ENCODE data around the gene TBC1D16. TPM values are rescaled to one million over a fixed set of nuclear protein-coding genes. Genes with fewer than 3 reads are reported as not detected.
"Not testable (repeated sequence)": the region's sequence is repeated elsewhere in the genome, so short reads cannot be mapped to it uniquely, and the experiment has no call there.

The TBC1D16 gene
- total RNA-seq, 1 donor from 2014 or later = 23.3 TPM

DNA sequence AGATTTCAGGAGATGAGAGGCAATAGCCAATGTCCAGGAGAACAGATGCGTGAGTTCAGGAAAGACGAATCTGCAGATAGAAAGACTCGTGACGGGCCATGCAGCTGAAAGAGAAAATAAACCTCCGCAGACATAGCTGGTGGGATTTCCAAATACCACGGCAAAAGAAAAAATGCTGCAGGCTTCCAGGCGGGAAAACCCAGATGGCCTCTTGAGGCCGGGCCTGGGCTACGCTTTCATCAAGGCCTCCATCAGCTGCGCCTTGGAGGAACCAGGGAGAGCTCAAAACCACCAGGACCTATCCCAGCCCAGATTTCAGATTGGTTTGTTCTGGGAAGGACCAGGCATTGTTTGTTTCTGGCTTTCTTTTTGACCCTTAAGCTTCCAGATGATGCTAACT, 17.4 kb upstream of the TBC1D16 start:
- DNase-seq = no peak

DNA sequence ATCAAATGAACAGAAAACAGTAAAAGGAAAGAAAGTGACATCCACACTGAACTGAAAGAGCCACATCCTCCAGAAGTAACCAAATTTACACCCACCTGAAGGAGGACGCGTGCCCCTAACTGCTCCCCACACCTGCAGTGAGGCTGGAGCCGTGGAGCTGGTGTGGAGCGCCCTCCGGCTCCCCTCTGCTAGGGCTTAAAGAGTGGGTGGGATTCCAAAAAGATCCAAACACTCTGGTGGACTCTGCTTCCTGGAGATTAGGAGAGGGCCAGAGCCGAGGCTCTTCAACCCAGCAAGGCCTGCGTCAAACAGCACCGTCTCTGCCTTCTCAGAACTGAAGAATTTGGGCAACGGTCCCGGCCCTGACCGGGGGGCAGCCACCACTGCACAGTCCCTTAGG, 16.0 kb upstream of the TBC1D16 start:
- no peak for DNase-seq

DNA sequence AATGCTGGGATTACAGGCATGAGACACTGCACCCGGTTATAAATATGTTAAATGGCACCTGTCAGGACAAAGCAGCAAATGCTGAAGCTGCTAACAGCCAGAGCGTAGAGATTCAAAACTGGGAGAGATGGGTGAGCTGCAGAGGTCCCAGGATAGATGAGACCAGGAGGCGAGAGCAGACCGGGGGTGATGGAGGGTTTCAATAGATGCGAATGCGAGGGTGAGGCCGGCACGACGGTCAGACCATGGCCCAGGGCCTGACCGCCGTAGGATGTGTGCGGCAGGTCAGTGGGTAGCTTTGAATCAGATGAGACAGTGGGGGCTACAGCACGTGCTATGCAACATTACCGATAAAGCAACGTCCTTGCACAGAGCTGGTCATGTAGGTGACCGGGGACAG, 15.0 kb upstream of the TBC1D16 start:
- DNase-seq = no peak

GRCh38 chr17:80049986-80050385, 14.3 kb upstream of the TBC1D16 start:
- DNase-seq = no peak

GRCh38 chr17:80047176-80047575, 11.5 kb upstream of the TBC1D16 start:
- no peak for DNase-seq

GRCh38 chr17:80046709-80047108, 11.0 kb upstream of the TBC1D16 start:
- DNase-seq = not testable (repeated sequence)

GRCh38 chr17:80045703-80046102, 10.0 kb upstream of the TBC1D16 start:
- DNase-seq = no peak

DNA sequence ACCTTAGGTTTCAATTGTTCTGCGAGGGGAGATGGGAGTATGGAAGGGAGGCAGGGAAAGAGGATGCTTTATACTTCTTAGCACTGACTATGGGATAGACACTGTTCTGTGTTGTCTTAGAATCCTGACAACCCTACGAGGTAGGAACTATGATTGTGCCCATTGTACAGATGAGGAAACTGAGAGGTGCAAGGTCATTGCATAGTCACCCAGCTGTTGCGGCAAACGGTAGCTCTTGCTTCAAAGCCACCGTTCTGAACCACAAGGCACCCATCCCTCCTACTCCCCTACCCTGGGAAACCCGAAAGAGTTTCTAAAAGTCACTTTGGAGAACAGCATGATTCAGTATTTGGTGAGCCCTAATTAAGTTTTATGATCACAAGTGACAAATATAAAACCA, 8.3 kb upstream of the TBC1D16 start:
- no peak for DNase-seq

GRCh38 chr17:80036715-80037477, 1.2 kb upstream of the TBC1D16 start:
- peak; percentile 68 for DNase-seq

DNA sequence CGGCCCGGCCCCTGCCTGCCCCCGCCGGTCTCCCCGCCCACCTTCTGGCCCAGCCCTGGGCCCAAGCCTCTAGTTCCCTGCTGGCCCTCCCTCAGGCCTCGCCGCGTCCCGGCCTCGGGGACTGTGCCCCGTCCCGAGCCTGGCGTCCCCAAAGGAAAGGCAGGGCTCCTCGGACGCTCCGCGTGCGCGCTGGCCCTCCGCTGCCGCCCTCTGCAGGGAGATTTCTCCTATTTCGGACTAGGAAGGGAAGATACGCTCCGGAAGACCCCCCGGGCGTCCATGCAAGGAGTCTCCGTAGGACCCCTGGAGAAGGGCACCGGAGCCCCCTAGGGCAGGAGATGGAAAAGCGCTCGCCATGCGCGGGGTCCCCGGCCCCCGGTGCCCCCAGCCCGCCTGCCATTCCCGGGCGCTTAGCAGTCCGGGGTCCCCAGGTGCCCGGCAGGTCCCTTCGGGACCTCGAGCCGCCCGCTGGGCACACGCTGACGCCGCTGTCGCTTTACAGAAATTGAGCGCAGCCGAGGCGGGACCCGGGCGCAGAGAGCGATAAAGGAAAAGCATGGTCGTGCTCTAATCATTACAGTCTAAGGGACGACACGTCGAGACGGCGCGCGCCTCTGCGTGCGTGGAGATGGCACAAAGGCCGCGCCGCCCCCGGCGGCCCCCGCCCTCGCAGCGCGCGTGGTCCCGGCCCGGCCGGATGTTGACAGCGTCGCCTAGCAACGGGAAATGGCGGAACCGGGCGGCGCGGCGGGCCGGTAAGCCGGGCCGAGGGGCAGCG, 454 bp upstream of the TBC1D16 start, which contains the start of gene CCDC40:
TSS of gene CCDC40 (plus strand) at position 706 of the 778 bp plus-strand sequence. CDS start at position 727, 21 bp downstream.
- DNase-seq = peak; percentile 90

DNA sequence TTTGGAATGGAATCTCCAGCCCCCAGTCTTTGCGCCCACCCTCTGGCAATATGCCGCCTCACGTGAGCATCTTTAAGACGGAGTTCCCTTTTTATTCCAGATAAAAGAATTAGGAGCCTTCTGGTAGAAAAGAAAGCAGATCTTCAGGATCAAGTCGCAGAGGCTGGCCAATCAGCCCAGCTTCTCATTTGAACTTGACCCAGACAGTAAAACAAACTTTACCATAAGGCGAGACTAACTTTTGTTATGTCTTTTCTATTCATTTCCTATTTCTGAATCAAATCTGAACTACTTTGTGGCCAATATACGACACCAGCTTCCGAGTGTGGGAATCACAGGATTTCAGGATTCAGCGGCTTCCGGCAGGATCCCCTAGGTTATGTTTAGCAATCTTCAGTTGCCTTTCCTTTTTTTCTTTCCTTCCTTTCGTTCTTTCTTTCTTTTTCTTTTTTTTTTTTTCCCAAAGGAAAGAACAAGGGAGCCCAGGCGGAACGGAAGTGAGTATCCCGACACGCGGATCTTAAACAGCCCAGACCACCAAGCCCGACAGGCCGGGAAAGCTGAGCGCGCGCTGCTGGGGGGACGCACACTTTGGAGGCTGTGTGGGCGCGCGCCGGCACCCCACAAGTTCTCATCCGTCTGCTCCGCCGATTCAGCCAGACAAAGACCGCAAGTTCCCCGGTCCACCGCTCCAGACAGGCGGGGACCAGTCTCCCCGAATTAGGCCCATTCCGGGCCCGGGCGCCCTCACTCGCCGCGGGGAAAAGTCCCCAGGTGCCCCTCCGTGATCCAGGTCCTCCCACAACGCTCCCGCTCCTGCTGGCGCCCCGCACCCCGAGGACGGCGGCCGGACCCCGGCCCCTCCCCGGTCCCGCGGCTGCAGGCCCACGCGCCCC, 633 bp downstream of the TBC1D16 start:
- peak; percentile 55 for DNase-seq

- no peak for DNase-seq
These were observed 1.8 kb downstream of the TBC1D16 start for GRCh38 chr17:80033840-80034239.

- no peak for DNase-seq
These were observed 3.0 kb downstream of the TBC1D16 start for GRCh38 chr17:80032614-80033171.

DNA sequence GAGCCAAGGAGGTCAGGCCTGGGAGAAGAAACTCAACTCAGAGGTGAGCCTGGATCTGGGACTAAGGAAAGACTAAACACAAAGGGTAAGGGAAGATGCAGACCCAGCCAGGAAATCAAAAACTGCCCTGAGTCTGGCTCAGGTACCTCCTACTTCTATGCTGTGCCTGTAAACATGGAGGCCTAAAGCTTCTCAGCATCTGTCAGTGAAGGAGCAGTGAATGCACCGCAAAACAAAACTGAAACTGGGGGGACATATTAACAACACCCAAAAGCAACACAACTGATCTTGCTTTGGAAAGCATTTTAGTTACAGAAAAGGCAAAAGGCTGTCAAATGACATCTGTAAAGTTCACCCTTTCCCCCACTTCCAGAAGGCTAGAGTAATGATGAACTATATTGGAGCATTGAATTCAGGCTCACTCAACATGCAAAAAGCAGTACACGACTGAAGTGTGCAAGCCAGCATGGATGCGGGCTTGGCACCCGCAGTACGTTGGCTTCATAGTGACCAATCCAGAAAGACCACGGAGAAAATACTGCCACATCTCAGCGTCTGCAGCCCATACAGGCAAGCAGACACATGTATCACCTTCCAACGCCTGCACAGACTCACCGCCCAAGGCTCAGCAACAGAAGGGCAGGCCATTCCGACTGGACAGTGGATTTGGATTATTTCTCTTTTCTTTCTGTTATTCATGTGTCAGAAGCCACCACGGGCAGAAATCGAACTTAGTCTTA, 3.8 kb downstream of the TBC1D16 start:
- no peak for DNase-seq

GRCh38 chr17:80030730-80031410, 4.8 kb downstream of the TBC1D16 start:
- DNase-seq = peak; percentile 72

- DNase-seq = peak; percentile 96
These were observed 6.3 kb downstream of the TBC1D16 start for GRCh38 chr17:80029258-80029974.

- DNase-seq = peak; percentile 70
These were observed 7.6 kb downstream of the TBC1D16 start for GRCh38 chr17:80028030-80028429.

- no peak for DNase-seq
These were observed 8.6 kb downstream of the TBC1D16 start for GRCh38 chr17:80027043-80027435.

DNA sequence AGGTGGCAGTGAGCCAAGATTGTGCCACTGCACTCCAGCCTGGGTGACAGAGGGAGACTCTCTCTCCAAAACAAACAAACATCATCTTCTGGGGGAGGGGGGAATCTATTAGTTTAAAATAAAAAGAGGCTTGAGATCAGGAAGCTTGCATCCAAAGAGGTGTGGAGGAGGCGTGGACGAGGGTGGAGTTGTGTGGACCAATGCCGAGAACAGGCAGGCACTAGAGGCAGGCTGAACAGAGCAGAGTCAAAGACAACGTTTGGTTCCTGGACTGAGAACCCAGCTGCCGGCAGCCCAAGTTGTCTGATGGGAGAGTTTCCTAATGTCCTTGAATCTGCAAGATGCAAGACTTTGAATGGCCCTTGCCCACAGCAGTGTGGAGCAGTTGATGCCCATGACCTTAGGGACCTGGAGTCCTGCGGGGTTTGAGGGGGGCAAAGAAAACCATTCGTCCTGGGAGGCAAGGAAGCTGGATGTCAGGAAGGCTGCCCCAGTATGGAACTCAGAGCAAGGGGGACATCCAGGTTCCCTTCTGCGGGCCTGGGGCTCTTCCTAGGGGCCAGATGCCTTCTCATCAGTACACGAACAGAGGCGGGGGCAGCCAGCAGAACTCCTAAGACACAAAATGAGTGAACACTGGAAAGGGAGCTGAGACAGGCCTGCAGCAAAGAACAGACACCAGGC, 9.2 kb downstream of the TBC1D16 start:
- peak; percentile 35 for DNase-seq
